Immature natural killer cell (primary cell): ENCODE results near the gene INTS11. TPM values are rescaled to one million over a fixed set of nuclear protein-coding genes. Genes with fewer than 3 reads are reported as not detected.

Source experiments
- DNase-seq, 3 donors: peaks; one replicate each; pipeline ENCODE4 v3.0.0; 2022; ENCODE audit warnings: mixed read lengths in 1 of 3
- H3K27ac Mint-ChIP-seq, 6 donors: one replicate each; pipeline ENCODE4 v1.8.0; 2020; ENCODE audit warnings: mixed read lengths in 6 of 6, mild to moderate bottlenecking in 5 of 6, inconsistent platforms in 4 of 6, moderate library complexity in 3 of 6
- H3K27me3 Mint-ChIP-seq, 3 donors: one replicate each; pipeline ENCODE4 v1.8.0; 2020 to 2021; ENCODE audit warnings: low read depth in 3 of 3, mild to moderate bottlenecking in 3 of 3, mixed read lengths in 3 of 3, moderate library complexity in 3 of 3, inconsistent platforms in 1 of 3
- H3K36me3 Mint-ChIP-seq, 3 donors: one replicate each; pipeline ENCODE4 v1.8.0; 2020; ENCODE audit warnings: mixed read lengths in 3 of 3, inconsistent platforms in 2 of 3, mild to moderate bottlenecking in 2 of 3
- H3K4me1 Mint-ChIP-seq, 2 donors: one replicate each; pipeline ENCODE4 v1.8.0; 2020; ENCODE audit warnings: inconsistent platforms in 2 of 2, mild to moderate bottlenecking in 2 of 2, mixed read lengths in 2 of 2, moderate library complexity in 1 of 2
- H3K4me3 Mint-ChIP-seq, 5 donors: one replicate each; pipeline ENCODE4 v1.8.0; 2020; ENCODE audit warnings: mild to moderate bottlenecking in 5 of 5, mixed read lengths in 5 of 5, inconsistent platforms in 3 of 5, moderate library complexity in 3 of 5
- H3K9me3 Mint-ChIP-seq, 6 donors: one replicate each; pipeline ENCODE4 v1.8.0; 2020; ENCODE audit warnings: mild to moderate bottlenecking in 6 of 6, mixed read lengths in 6 of 6, inconsistent platforms in 4 of 6, moderate library complexity in 3 of 6
- polyA plus RNA-seq, 3 donors: library from polyadenylated mRNA; unstranded; fragments of 300-500 nt; fragmentation: Illumina TruSeq; gene quantifications; one replicate each; pipeline ENCODE4 v1.2.3, GENCODE V29; 2021

Gene INTS11
- polyA plus RNA-seq, 3 donors from 2014 or later: 62.1 to 68.8 (median 67.5) TPM

DNA sequence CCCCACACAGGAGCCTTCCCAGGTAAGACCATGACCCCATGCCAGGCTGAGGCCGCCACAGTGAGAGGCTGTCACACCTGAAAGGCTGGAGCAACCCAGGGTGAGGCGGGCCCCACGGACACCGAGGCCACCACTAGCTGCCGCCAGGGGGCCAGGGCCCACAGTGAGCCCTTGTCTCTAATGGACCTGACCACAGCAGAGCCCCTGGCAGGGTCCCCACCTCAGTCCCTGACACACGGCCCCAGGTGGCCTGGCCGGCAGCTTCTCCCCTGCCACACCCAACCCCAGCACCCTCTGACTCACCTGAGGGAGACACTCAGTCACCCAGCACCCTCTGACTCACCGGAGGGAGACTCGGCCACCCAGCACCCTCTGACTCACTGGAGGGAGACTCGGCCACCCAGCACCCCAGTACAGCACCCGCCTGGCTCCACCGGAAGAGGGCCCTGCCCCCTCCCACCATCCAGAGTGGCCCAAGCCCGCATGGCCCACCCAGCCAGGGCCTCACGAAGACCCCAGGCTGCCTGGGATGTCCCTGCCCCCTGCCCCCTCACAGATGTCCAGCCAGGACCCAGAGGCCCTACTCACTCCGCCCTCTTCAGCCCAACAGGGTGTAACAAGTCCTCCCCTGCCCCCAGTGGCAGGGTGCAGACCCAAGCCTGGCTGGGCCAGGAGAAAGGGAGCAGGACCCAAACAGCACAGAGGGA lies 20.3 kb upstream of the INTS11 start:
- Mint-ChIP-seq H3K9me3 (no peaks in the 10 kb centered on the region), H3K4me1 (peaks cover 0 to 18% of the 10 kb centered on the region in 2 donors), H3K4me3 (no peak overlapping the region), H3K27me3 (peaks cover under 1 to 2% (median 2%) of the 10 kb centered on the region in 3 donors), H3K27ac (no peak overlapping the region), H3K36me3 (peaks cover 0 to 5% (median 0%) of the 10 kb centered on the region in 3 donors)
- no peak for DNase-seq

DNA sequence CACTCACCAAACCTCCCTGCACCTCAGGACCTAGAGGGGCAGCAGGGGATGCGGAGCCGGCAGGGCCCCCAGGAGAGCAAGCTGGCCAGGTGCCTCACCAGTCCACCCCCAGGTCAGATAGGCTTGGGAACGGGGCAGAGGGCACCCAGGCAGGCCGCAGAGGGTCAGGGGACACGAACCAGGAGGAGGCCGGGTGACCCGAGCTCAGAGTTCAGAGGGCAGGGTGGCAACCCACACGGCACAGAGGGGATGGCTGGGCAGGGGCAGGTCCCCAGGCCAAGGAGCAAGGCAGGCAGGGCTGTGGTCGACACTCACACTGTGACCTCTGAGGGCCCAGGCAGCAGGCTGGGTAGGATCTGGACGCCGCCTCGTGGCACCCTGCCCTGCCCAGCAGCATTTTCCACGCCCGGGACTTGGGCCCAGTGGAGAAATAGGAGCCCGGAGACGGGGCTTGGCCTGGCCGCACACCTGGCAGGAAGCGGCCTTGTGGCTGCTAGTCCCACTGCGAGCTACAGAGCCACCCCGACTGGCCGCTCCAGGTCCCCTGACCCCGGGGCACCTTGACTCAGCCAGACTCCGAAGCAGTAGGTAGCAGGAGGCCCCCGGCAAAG lies 19.5 kb upstream of the INTS11 start:
- Mint-ChIP-seq H3K4me3 (no peak overlapping the region), H3K27me3 (peaks cover 2 to 3% (median 2%) of the 10 kb centered on the region in 3 donors), H3K4me1 (peaks cover 0 to 18% of the 10 kb centered on the region in 2 donors), H3K36me3 (peaks cover 0 to 5% (median 0%) of the 10 kb centered on the region in 3 donors), H3K27ac (no peak overlapping the region), H3K9me3 (no peaks in the 10 kb centered on the region)
- DNase-seq: no peak

DNA sequence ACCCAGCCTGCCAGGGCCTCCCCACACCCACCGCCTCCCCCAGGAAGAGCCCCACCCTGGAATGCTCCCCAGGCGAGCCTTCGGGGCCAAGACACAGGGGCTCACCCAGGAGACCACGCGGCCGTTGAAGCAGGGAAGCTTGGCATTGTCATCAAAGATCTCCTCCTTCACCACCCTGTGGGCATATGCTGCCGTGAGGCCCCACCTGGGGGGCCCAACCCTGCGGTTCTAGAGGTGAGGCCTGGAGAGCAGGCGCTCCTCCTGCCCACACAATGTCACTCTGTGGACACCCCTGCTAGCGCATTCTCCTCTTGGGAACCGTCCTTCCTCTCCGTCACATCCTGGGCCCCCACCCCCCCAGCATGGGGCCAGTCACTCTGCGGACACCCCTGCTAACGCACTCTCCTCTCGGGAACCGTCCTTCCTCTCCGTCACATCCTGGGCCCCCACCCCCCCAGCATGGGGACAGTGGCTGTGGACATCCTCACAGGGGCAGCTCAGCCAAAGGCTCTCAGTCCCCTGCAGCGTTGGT lies 18.2 kb upstream of the INTS11 start:
- Mint-ChIP-seq H3K4me3 (no peak overlapping the region), H3K9me3 (no peaks in the 10 kb centered on the region), H3K27me3 (peaks cover 0 to 3% (median 2%) of the 10 kb centered on the region in 3 donors), H3K4me1 (peaks cover 0 to 13% of the 10 kb centered on the region in 2 donors), H3K27ac (no peak overlapping the region), H3K36me3 (peaks cover 0 to 5% (median 0%) of the 10 kb centered on the region in 3 donors)
- DNase-seq: no peak

DNA sequence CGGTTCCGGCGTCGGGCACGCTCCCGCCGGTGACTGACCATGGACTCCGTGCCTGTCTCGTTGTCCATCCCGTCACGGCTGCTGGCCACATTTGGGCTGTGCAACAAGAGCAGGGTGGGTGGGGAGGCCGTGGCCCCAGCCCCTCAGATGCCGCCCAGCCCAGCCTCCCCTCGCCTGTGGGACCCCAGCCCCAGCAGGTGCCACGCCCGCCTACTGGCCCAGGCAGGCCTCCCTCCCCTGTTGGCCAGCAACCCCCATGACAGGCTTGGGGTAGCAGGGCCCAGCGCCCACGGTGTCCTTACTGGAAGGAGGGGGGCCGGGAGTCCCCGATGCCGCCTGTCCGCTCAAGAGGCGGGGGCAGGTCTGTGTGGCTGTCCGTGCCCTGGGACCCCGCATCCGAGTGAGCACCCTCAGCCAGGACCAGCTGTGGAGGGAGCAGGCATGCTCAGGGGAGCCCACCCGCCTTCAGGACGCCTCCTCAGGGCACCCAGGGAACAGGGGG lies 17.7 kb upstream of the INTS11 start:
- Mint-ChIP-seq H3K27ac (no peak overlapping the region), H3K4me3 (no peak overlapping the region), H3K4me1 (peaks cover 0 to 9% of the 10 kb centered on the region in 2 donors), H3K36me3 (peaks cover 0 to 5% (median 0%) of the 10 kb centered on the region in 3 donors), H3K9me3 (no peaks in the 10 kb centered on the region), H3K27me3 (peaks cover 0 to 3% (median 2%) of the 10 kb centered on the region in 3 donors)
- no peak for DNase-seq

DNA sequence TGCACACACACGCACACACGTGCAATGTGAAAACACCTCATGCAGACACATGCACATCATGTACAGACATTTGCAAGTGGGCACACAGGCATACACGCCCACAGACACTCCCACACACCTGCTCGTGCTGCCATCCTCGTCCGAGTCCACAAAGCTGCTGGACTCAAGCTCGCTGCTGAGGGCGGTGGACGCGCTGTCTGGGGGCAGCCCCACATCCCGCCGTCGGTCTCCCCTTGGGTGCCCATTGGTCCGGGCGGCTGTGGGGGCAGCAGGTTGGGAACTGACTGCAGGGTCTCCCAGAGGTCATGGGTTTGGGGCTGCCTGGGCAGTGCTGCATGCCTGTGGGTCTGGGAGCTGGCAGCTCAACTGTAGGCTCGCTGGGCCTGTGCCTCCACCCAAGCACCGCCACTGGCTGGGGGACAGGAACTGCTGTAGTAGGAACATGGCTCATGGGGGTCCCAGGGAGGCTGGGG lies 17.1 kb upstream of the INTS11 start:
- Mint-ChIP-seq H3K27me3 (peaks cover 0 to 3% (median 2%) of the 10 kb centered on the region in 3 donors), H3K36me3 (peaks cover 0 to 5% (median 0%) of the 10 kb centered on the region in 3 donors), H3K4me3 (no peak overlapping the region), H3K9me3 (no peaks in the 10 kb centered on the region), H3K4me1 (peaks cover 0 to 4% of the 10 kb centered on the region in 2 donors), H3K27ac (no peak overlapping the region)
- no peak for DNase-seq

DNA sequence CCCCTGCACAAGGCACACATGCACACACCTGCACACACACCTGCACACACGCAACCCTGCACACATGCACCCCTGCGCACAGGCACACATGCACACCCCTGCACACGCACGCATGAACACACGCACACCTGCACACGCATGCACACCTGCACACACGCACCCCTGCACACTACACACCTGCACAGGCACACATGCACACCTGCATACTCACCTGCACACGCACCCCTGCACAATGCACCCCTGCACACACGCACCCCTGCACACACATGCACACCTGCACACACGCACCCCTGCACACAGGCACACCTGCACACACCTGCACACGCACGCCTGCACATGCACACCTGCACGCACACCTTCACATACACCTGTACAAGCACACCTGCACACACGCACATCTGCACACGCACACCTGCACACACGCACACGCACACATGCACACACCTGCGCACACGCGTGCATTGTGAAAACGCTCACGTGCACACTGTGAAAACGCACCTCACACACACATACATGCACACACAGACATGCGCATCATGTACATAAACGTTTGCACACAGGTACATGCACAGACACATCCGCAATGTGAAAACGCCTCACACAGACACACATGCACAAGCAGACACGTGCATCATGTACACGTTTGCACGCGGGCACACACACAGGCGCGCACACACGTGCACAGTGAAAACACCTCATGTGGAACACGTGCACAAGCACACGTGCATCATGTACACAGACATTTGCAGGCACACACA lies 16.5 kb upstream of the INTS11 start:
- Mint-ChIP-seq H3K9me3 (no peaks in the 10 kb centered on the region), H3K4me1 (peaks cover 0 to 4% of the 10 kb centered on the region in 2 donors), H3K4me3 (no peak overlapping the region), H3K36me3 (peaks cover 0 to 5% (median 0%) of the 10 kb centered on the region in 3 donors), H3K27me3 (peaks cover 0 to 3% (median 2%) of the 10 kb centered on the region in 3 donors), H3K27ac (no peak overlapping the region)
- DNase-seq: no peak

DNA sequence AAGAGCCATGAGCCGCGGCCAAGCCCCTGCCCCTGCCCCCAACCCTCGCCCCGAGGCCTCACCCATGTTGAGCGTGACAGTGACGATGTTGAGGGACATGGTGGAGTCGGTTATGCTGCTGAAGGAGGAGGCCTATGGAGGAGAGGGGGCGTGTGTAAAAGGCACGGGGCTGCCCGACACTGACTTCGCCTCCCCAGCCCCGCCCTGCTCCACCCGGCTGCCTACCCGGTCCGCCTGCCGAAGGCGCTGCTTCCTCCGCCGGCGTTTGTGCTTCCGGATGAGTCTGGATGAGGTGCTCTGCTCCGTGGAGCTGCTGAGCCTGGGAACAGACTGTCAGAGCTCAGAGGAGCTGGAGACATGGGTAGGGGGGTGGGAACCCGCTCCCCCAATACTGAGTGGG lies 15.7 kb upstream of the INTS11 start:
- Mint-ChIP-seq H3K4me1 (peaks cover 0 to 4% of the 10 kb centered on the region in 2 donors), H3K9me3 (no peaks in the 10 kb centered on the region), H3K27ac (no peak overlapping the region), H3K4me3 (no peak overlapping the region), H3K27me3 (peaks cover 0 to 3% (median 2%) of the 10 kb centered on the region in 3 donors), H3K36me3 (peaks cover 0 to 5% (median 0%) of the 10 kb centered on the region in 3 donors)
- no peak for DNase-seq

DNA sequence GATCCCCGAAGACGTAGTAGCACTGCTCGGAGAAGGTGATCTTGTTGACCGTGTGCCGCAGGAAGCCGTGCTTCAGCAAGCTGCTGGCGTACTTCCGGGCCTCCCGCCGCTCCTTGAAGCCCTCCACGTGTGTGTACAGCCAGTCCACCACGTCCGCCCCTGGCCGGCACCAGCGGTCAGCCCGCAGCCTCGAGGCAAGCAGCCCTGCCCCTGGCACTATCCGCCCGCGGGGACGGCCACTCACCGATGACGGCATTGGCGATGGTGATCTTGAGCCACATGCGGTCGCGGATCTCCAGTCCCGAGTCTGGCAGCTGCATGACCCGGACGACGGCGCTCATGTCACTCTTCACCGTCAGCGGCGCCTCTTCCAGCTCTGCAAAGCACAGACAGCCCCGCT lies 13.8 kb upstream of the INTS11 start:
- peaks cover 0 to 5% (median 2%) of the 10 kb centered on the region in 3 donors for H3K27me3 Mint-ChIP-seq

DNA sequence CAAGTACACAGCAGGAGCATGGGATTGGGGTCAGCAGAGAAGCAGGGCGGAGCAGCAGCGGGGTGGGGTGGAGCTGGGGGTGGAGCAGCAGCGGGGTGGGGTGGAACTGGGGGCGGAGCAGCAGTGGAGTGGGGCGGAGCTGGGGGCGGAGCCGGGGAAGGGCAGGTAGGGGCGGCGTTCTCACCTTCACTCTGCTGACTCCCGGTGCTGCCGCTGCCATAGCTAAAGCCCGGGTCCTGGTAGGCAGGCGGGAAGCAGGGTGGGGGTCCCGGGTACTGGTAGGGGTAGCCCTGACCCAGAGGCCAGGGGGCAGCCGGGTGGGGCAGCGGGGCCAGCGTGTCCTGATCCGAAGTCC lies 13.3 kb upstream of the INTS11 start:
- Mint-ChIP-seq H3K9me3 (no peaks in the 10 kb centered on the region), H3K36me3 (peaks cover 0 to 5% (median 0%) of the 10 kb centered on the region in 3 donors), H3K4me1 (peaks cover 0 to 4% of the 10 kb centered on the region in 2 donors), H3K27me3 (peaks cover 0 to 5% (median 2%) of the 10 kb centered on the region in 3 donors), H3K4me3 (no peak overlapping the region), H3K27ac (no peak overlapping the region)
- DNase-seq: no peak

More for the DNA sequence above, 13.8 kb upstream of the INTS11 start:
- H3K4me3 Mint-ChIP-seq: no peak overlapping the region
- DNase-seq: no peak
- H3K4me1 Mint-ChIP-seq: peaks cover 0 to 4% of the 10 kb centered on the region in 2 donors
- no peaks in the 10 kb centered on the region for H3K9me3 Mint-ChIP-seq
- no peak overlapping the region for H3K27ac Mint-ChIP-seq
- H3K36me3 Mint-ChIP-seq: peaks cover 0 to 5% (median 0%) of the 10 kb centered on the region in 3 donors

DNA sequence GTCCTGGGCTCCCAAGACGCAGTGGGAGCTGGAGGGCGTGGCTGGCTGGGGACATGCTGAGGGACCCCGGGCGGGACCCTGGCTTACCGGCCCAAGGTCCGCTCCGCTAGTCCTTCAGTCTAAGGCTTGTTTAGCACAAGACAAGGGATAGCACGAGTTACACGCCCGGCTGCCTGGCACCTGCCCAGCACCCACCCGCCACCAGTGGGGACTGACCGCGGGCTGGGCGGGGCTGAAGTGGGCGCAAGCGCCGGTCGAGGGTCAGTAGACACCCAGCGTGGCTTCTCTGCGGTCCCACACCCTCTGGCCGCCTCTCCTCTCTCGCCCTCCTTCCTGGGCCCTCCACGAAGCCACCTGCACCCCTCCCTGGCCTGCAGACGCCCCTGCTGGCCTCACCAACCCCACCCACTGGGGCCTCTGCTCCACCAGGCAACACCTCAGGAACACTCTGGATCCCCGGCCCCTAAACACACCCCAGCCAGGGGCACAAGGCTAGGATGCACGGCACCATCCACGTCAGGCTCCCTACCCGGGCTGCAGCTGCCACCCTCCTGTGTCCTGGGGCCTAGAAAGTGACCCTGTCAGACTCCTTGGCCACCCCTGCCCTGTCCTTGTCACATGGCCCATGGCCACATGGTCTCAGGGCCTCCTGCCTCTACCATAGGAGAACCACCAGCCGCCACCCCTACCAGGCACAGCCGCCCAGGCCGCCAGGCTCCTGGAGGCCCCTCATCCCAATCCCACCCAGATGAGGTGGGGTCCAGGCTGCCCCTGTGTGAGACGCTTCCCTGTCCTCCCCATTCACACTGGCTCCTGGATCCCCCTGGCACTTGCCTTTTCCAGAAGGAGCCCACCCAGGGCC lies 12.7 kb upstream of the INTS11 start:
- H3K27ac Mint-ChIP-seq: no peak overlapping the region
- H3K4me3 Mint-ChIP-seq: no peak overlapping the region
- peaks cover 0 to 5% (median 0%) of the 10 kb centered on the region in 3 donors for H3K36me3 Mint-ChIP-seq
- no peaks in the 10 kb centered on the region for H3K9me3 Mint-ChIP-seq
- peaks cover 0 to 4% of the 10 kb centered on the region in 2 donors for H3K4me1 Mint-ChIP-seq
- DNase-seq: no peak
- H3K27me3 Mint-ChIP-seq: peaks cover 0 to 5% (median 2%) of the 10 kb centered on the region in 3 donors

DNA sequence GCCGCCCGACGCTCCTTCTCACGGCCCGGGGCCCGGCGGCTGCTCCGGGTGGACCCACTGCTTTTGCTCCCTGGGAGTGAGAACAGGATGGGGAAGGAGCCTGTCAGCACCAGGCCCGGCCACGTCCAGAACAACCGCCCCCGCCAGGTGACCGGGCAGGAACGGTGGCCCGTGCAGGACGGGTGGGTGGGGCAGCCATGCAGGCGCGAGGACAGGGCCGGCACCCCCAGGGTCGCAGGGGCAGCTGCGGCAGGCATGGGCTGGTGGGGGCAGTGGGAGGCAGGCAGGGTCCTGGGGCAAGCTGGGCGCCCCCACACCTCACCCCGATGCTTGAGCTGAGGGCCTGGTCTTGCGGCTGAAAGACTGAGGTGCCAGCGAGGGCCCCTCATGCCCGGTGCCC lies 12.0 kb upstream of the INTS11 start:
- Mint-ChIP-seq H3K4me3 (no peak overlapping the region), H3K27me3 (peaks cover 0 to 5% (median 2%) of the 10 kb centered on the region in 3 donors), H3K36me3 (peaks cover 0 to 5% (median 0%) of the 10 kb centered on the region in 3 donors), H3K4me1 (peaks cover 0 to 4% of the 10 kb centered on the region in 2 donors), H3K27ac (no peak overlapping the region), H3K9me3 (no peaks in the 10 kb centered on the region)
- no peak for DNase-seq

- H3K4me3 Mint-ChIP-seq: no peak overlapping the region
- peaks cover 0 to under 1% (median 0%) of the 10 kb centered on the region in 3 donors for H3K36me3 Mint-ChIP-seq
Measured at GRCh38 chr1:1335792-1336248, 11.4 kb upstream of the INTS11 start.

More at GRCh38 chr1:1335792-1336248, 11.4 kb upstream of the INTS11 start:
- Mint-ChIP-seq H3K27ac (no peak overlapping the region), H3K4me1 (peaks cover 0 to under 1% of the 10 kb centered on the region in 2 donors), H3K9me3 (no peaks in the 10 kb centered on the region), H3K27me3 (peaks cover 0 to 5% (median 0%) of the 10 kb centered on the region in 3 donors)
- DNase-seq: no peak
